ENCODE data around the gene EMILIN1. TPM values are rescaled to one million over a fixed set of nuclear protein-coding genes. Genes with fewer than 3 reads are reported as not detected.
A peak's percentile ranks its signal among the peaks of the same experiment; 100 is the strongest.

The EMILIN1 gene
- total RNA-seq = under 0.01 and 1.6 TPM in 2 replicates

GRCh38 chr2:27078267-27079194, at the start of gene EMILIN1:
TSS of gene EMILIN1 (plus strand) at chr2:27078615. CDS start at chr2:27079066, 451 bp downstream.
- FAIRE-seq (no peak), DNase-seq (ENCODE audit: low read depth) (no peak)
- Histone ChIP-seq H3K27me3 (ENCODE audit: control insufficient read depth, insufficient read depth, low read length) (no peaks in the 10 kb centered on the region), H3K36me3 (ENCODE audit: control insufficient read depth, insufficient read depth, low read length) (no peaks in the 10 kb centered on the region), H3K4me3 (ENCODE audit: low read depth, low read length) (no peak within 1 kb of the TSS)
- TF ChIP-seq CTCF (IDR thresholded peaks at IDR 0.05; ENCODE audit: insufficient read depth, low read length, severe bottlenecking) = no peak

- Histone ChIP-seq H3K27me3 (ENCODE audit: control insufficient read depth, insufficient read depth, low read length) (no peaks in the 10 kb centered on the region), H3K36me3 (ENCODE audit: control insufficient read depth, insufficient read depth, low read length) (peaks cover 11% of the 10 kb centered on the region), H3K4me3 (ENCODE audit: low read depth, low read length) (no peak overlapping the region)
- DNase-seq (ENCODE audit: low read depth) (no peak), FAIRE-seq (no peak)
- TF ChIP-seq CTCF (IDR thresholded peaks at IDR 0.05; ENCODE audit: insufficient read depth, low read length, severe bottlenecking) = no peak
Observed at GRCh38 chr2:27029051-27029450, 49.4 kb upstream of the EMILIN1 start.

GRCh38 chr2:27032495-27033252, 45.7 kb upstream of the EMILIN1 start, which contains the start of gene TMEM214:
TSS of gene TMEM214 (plus strand) at chr2:27032965. CDS start at chr2:27033016, 51 bp downstream.
- Histone ChIP-seq H3K27me3 (ENCODE audit: control insufficient read depth, insufficient read depth, low read length) (no peaks in the 10 kb centered on the region), H3K36me3 (ENCODE audit: control insufficient read depth, insufficient read depth, low read length) (peaks cover 26% of the 10 kb centered on the region), H3K4me3 (ENCODE audit: low read depth, low read length) (peak within 1 kb of the TSS; percentile 75)
- peak; percentile 73 for DNase-seq (ENCODE audit: low read depth)
- TF ChIP-seq CTCF (IDR thresholded peaks at IDR 0.05; ENCODE audit: insufficient read depth, low read length, severe bottlenecking) = no peak
- no peak for FAIRE-seq

GRCh38 chr2:27033253-27033852, 45.1 kb upstream of the EMILIN1 start:
- no peak for DNase-seq (ENCODE audit: low read depth)
- no peak for TF ChIP-seq CTCF (IDR thresholded peaks at IDR 0.05; ENCODE audit: insufficient read depth, low read length, severe bottlenecking)
- Histone ChIP-seq H3K4me3 (ENCODE audit: low read depth, low read length) (peak overlapping the region; percentile 75), H3K27me3 (ENCODE audit: control insufficient read depth, insufficient read depth, low read length) (no peaks in the 10 kb centered on the region), H3K36me3 (ENCODE audit: control insufficient read depth, insufficient read depth, low read length) (peaks cover 32% of the 10 kb centered on the region)
- no peak for FAIRE-seq

- FAIRE-seq (no peak), DNase-seq (ENCODE audit: low read depth) (no peak)
- no peak overlapping the region for H3K4me3 ChIP-seq (ENCODE audit: low read depth, low read length)
- H3K36me3 ChIP-seq (ENCODE audit: control insufficient read depth, insufficient read depth, low read length) = peaks cover 43% of the 10 kb centered on the region
- H3K27me3 ChIP-seq (ENCODE audit: control insufficient read depth, insufficient read depth, low read length) = no peaks in the 10 kb centered on the region
- no peak for TF ChIP-seq CTCF (IDR thresholded peaks at IDR 0.05; ENCODE audit: insufficient read depth, low read length, severe bottlenecking)
Observed at GRCh38 chr2:27038012-27038411, 40.4 kb upstream of the EMILIN1 start.
